Smooth muscle cell (in vitro differentiated cells): ENCODE data around the gene NFIC. TPM values are rescaled to one million over a fixed set of nuclear protein-coding genes. Genes with fewer than 3 reads are reported as not detected.
"Not testable (repeated sequence)": the region's sequence is repeated elsewhere in the genome, so short reads cannot be mapped to it uniquely, and the experiment has no call there.

Source experiments
- DNase-seq: peaks from one replicate; lab custom pipeline; 2025; ENCODE audit not compliant: unreplicated experiment; lab: John Stamatoyannopoulos, UW
- H2AFZ ChIP-seq: fragments of 200-600 bp; sonication (generic); 2 replicates; pipeline ENCODE4 v1.6.0; 2016; ENCODE audit warnings: antibody characterized with exemption, low read depth, mild to moderate bottlenecking
- H3F3A ChIP-seq: fragments of 200-600 bp; sonication (generic); 2 replicates; pipeline ENCODE4 v1.6.0; 2017; ENCODE audit warnings: antibody characterized with exemption, low read depth
- H3K27ac ChIP-seq: fragments of 200-600 bp; sonication (generic); 2 replicates; pipeline ENCODE4 v1.5.1; 2016; ENCODE audit warnings: low read depth, mild to moderate bottlenecking
- H3K27me3 ChIP-seq: fragments of 200-600 bp; sonication (generic); 2 replicates; pipeline ENCODE4 v1.6.1; 2016; ENCODE audit warnings: low read depth, mild to moderate bottlenecking
- H3K36me3 ChIP-seq: fragments of 200-600 bp; sonication (generic); 2 replicates; pipeline ENCODE4 v1.5.1; 2016; ENCODE audit warnings: low read depth
- H3K4me1 ChIP-seq: fragments of 200-600 bp; sonication (generic); 2 replicates; pipeline ENCODE4 v1.5.1; 2016; ENCODE audit warnings: low read depth
- H3K4me2 ChIP-seq: fragments of 200-600 bp; sonication (generic); 2 replicates; pipeline ENCODE4 v1.6.0; 2016; ENCODE audit warnings: mild to moderate bottlenecking
- H3K4me3 ChIP-seq: fragments of 200-600 bp; sonication (generic); 2 replicates; pipeline ENCODE4 v1.5.1; 2016; ENCODE audit warnings: mild to moderate bottlenecking
- H3K79me2 ChIP-seq: fragments of 200-600 bp; sonication (generic); 2 replicates; pipeline ENCODE4 v1.6.0; 2016; ENCODE audit warnings: low read depth, mild to moderate bottlenecking
- H3K9ac ChIP-seq: fragments of 200-600 bp; sonication (generic); 2 replicates; pipeline ENCODE4 v1.6.0; 2016; ENCODE audit warnings: low read depth
- H3K9me3 ChIP-seq: fragments of 200-600 bp; sonication (generic); replicated peaks from 2 replicates; pipeline ENCODE4 v1.5.1; 2016; ENCODE audit warnings: low read depth
- H4K20me1 ChIP-seq: fragments of 200-600 bp; sonication (generic); 2 replicates; pipeline ENCODE4 v1.6.0; 2016; ENCODE audit warnings: low read depth
- WGBS: methylation state at CpG from one replicate; pipeline ENCODE4 v1.1.7; 2016; ENCODE audit warnings: low lambda C conversion rate; 5-methylcytosine and 5-hydroxymethylcytosine counted together
- polyA plus RNA-seq: library from polyadenylated mRNA; unstranded; fragments of >200 nt; fragmentation: Nextera tagmentation; extraction: Ambion mirVana; gene quantifications from 2 replicates; pipeline ENCODE4 v1.2.1, GENCODE V29; 2016
- total RNA-seq: library from RNA; depleted of rRNA; stranded (reverse); fragments of >200 nt; gene quantifications from 2 replicates; pipeline ENCODE4 v1.2.3, GENCODE V29; 2014
- TF ChIP-seq, protein P1 (sequence below): fragments of 200-600 bp; sonication (generic); IDR thresholded peaks from 2 replicates; pipeline ENCODE4 v1.5.1; 2017; ENCODE audit warnings: borderline replicate concordance, mild to moderate bottlenecking, antibody characterized with exemption; ENCODE audit not compliant: insufficient read depth, poor library complexity, severe bottlenecking

The NFIC gene
- total and polyA plus RNA-seq, 2 experiments from 2014 or later = 7.9 to 33.2 TPM

DNA sequence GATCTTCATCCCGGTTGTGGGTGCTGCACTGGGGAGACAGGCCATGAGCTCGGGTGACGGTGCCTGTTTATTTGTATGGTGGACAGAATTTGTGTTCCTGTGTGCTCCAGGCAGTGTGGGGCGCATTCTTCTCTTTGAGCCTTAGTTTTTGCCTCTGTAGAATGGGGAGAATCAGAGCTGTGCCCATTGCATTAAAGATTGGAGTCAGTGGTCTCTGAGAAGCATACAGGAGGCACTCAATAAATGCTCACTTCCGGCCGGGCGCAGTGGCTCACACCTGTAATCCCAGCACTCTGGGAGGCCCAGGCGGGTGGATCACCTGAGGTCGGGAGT is 23.0 kb downstream of the NFIC start:
- TF ChIP-seq, protein P1, sequence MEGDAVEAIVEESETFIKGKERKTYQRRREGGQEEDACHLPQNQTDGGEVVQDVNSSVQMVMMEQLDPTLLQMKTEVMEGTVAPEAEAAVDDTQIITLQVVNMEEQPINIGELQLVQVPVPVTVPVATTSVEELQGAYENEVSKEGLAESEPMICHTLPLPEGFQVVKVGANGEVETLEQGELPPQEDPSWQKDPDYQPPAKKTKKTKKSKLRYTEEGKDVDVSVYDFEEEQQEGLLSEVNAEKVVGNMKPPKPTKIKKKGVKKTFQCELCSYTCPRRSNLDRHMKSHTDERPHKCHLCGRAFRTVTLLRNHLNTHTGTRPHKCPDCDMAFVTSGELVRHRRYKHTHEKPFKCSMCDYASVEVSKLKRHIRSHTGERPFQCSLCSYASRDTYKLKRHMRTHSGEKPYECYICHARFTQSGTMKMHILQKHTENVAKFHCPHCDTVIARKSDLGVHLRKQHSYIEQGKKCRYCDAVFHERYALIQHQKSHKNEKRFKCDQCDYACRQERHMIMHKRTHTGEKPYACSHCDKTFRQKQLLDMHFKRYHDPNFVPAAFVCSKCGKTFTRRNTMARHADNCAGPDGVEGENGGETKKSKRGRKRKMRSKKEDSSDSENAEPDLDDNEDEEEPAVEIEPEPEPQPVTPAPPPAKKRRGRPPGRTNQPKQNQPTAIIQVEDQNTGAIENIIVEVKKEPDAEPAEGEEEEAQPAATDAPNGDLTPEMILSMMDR = no peak
- Histone ChIP-seq H3K36me3 (no peaks in the 10 kb centered on the region), H3K27ac (no peak overlapping the region), H4K20me1 (peaks cover 96% of the 10 kb centered on the region), H3F3A (no peaks in the 10 kb centered on the region), H3K9ac (no peak overlapping the region), H3K4me2 (no peak overlapping the region), H3K79me2 (no peaks in the 10 kb centered on the region), H3K4me3 (no peak overlapping the region), H2AFZ (no peak overlapping the region), H3K27me3 (no peaks in the 10 kb centered on the region), H3K4me1 (no peaks in the 10 kb centered on the region), H3K9me3 (no peaks in the 10 kb centered on the region)
- 90% methylated on average over 9 of the region's 9 CpGs for WGBS
- no peak for DNase-seq

DNA sequence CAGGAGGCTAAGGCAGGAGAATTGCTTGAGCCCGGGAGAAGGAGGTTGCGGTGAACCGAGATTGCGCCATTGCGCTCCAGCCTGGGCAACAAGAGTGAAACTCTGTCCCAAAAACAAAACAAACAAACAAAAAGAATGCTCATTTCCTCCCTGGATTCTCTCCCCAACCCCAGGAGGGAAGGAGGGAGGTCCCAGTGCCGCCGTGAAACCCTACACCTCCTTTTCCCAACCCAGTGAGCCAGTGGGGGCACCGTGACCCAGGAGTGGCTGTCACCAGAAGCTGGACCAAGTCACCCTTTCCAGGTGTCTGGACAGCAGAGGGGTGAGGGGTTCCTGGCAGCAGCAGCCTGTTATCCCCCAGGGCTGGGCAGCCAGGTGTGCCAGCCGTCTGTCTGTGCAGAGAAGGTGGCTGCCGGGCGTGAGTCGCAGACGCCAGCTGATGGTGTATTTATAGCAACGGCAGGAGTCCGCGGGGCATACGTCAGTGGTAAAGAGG is 23.5 kb downstream of the NFIC start:
- Histone ChIP-seq H3K27ac (no peak overlapping the region), H3K9me3 (no peaks in the 10 kb centered on the region), H4K20me1 (peaks cover 96% of the 10 kb centered on the region), H3K4me1 (no peaks in the 10 kb centered on the region), H3K27me3 (no peaks in the 10 kb centered on the region), H3K36me3 (no peaks in the 10 kb centered on the region), H3F3A (no peaks in the 10 kb centered on the region), H3K79me2 (no peaks in the 10 kb centered on the region), H3K9ac (no peak overlapping the region), H3K4me2 (no peak overlapping the region), H3K4me3 (no peak overlapping the region), H2AFZ (no peak overlapping the region)
- 56% methylated on average over 17 of the region's 17 CpGs for WGBS
- TF ChIP-seq, protein P1 = no peak
- DNase-seq = no peak

GRCh38 chr19:3391911-3392310 is 25.5 kb downstream of the NFIC start:
- H3K9me3 ChIP-seq, H3K27ac ChIP-seq: not testable (repeated sequence)

DNA sequence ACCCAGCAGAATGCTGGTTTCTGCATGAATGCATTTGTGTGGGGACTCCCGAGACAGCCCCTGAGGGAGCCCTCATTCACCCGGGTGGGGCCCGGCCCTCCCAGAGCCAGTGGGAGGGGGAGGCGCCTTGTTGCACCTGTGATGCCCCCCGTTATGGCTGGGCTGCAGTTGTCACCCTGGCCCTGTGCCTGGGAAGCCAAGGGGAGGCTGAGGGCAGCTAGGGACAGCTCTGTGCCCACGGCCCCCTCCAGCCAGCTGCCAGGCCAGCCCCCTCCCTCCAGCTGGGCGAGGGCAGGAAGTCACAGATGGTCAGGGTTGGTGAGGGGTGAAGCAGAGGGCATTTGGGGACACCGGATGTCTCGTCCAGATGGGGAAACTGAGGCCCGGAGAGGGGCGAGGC is 26.1 kb downstream of the NFIC start:
- no peaks in the 10 kb centered on the region for H3K4me1 ChIP-seq
- no peak overlapping the region for H3K27ac ChIP-seq
- no peaks in the 10 kb centered on the region for H3K9me3 ChIP-seq
- 89% methylated on average over 11 of the region's 11 CpGs for WGBS
- no peak overlapping the region for H2AFZ ChIP-seq
- H4K20me1 ChIP-seq = peaks cover 96% of the 10 kb centered on the region
- no peaks in the 10 kb centered on the region for H3F3A ChIP-seq
- DNase-seq = no peak
- H3K4me2 ChIP-seq = no peak overlapping the region
- no peak overlapping the region for H3K4me3 ChIP-seq
- H3K9ac ChIP-seq = no peak overlapping the region
- TF ChIP-seq, protein P1 = no peak
- H3K27me3 ChIP-seq = no peaks in the 10 kb centered on the region
- H3K36me3 ChIP-seq = no peaks in the 10 kb centered on the region
- no peaks in the 10 kb centered on the region for H3K79me2 ChIP-seq

More at GRCh38 chr19:3391911-3392310, 25.5 kb downstream of the NFIC start:
- H3K9ac ChIP-seq, H3K4me2 ChIP-seq, H3K27me3 ChIP-seq, DNase-seq, H3K4me1 ChIP-seq, H3K4me3 ChIP-seq, H3F3A ChIP-seq, H3K79me2 ChIP-seq, H2AFZ ChIP-seq, H3K36me3 ChIP-seq: not testable (repeated sequence)
- peaks cover 96% of the 10 kb centered on the region for H4K20me1 ChIP-seq
- WGBS = 91% methylated on average over 9 of the region's 9 CpGs
